Measurements from ENCODE around the gene CTNNA2.

CTNNA2 gene

GRCh38 chr2:80348953-80349352 lies 836.1 kb downstream of the CTNNA2 start:
- TF ChIP-seq FOXP2 (optimal IDR thresholded peaks at IDR 0.05; ENCODE audit: borderline replicate concordance, extremely low read depth, extremely low read length, insufficient read depth), result no peak
- no peak for TF ChIP-seq POLR2AphosphoS5 (IDR thresholded peaks at IDR 0.05; ENCODE audit: low read depth, low read length)
- no peak for TF ChIP-seq SIN3A (IDR thresholded peaks at IDR 0.05; ENCODE audit: borderline replicate concordance, insufficient read depth, low read length)
- no peak for TF ChIP-seq TAF1 (IDR thresholded peaks at IDR 0.05; ENCODE audit: borderline replicate concordance, insufficient read depth, low read length)
- TF ChIP-seq REST (IDR thresholded peaks at IDR 0.05; ENCODE audit: insufficient read depth in 1 of 2, low read depth in 2 of 2, low read length in 2 of 2), result no peak

- TF ChIP-seq REST (IDR thresholded peaks at IDR 0.05; ENCODE audit: insufficient read depth in 1 of 2, low read depth in 2 of 2, low read length in 2 of 2), result no peak
- TF ChIP-seq FOXP2 (optimal IDR thresholded peaks at IDR 0.05; ENCODE audit: borderline replicate concordance, extremely low read depth, extremely low read length, insufficient read depth), result no peak
- TF ChIP-seq SIN3A (IDR thresholded peaks at IDR 0.05; ENCODE audit: borderline replicate concordance, insufficient read depth, low read length), result no peak
- TF ChIP-seq TAF1 (IDR thresholded peaks at IDR 0.05; ENCODE audit: borderline replicate concordance, insufficient read depth, low read length), result no peak
- TF ChIP-seq POLR2AphosphoS5 (IDR thresholded peaks at IDR 0.05; ENCODE audit: low read depth, low read length), result no peak
Observed at GRCh38 chr2:80351231-80351630, 838.4 kb downstream of the CTNNA2 start.

GRCh38 chr2:80354858-80355257 lies 842.0 kb downstream of the CTNNA2 start:
- no peak for TF ChIP-seq TAF1 (IDR thresholded peaks at IDR 0.05; ENCODE audit: borderline replicate concordance, insufficient read depth, low read length)
- no peak for TF ChIP-seq POLR2AphosphoS5 (IDR thresholded peaks at IDR 0.05; ENCODE audit: low read depth, low read length)
- no peak for TF ChIP-seq FOXP2 (optimal IDR thresholded peaks at IDR 0.05; ENCODE audit: borderline replicate concordance, extremely low read depth, extremely low read length, insufficient read depth)
- TF ChIP-seq SIN3A (IDR thresholded peaks at IDR 0.05; ENCODE audit: borderline replicate concordance, insufficient read depth, low read length), result no peak
- no peak for TF ChIP-seq REST (IDR thresholded peaks at IDR 0.05; ENCODE audit: insufficient read depth in 1 of 2, low read depth in 2 of 2, low read length in 2 of 2)

- TF ChIP-seq POLR2AphosphoS5 (IDR thresholded peaks at IDR 0.05; ENCODE audit: low read depth, low read length) (no peak), SIN3A (IDR thresholded peaks at IDR 0.05; ENCODE audit: borderline replicate concordance, insufficient read depth, low read length) (no peak), FOXP2 (optimal IDR thresholded peaks at IDR 0.05; ENCODE audit: borderline replicate concordance, extremely low read depth, extremely low read length, insufficient read depth) (no peak), REST (IDR thresholded peaks at IDR 0.05; ENCODE audit: insufficient read depth in 1 of 2, low read depth in 2 of 2, low read length in 2 of 2) (no peak), TAF1 (IDR thresholded peaks at IDR 0.05; ENCODE audit: borderline replicate concordance, insufficient read depth, low read length) (no peak)
Observed at GRCh38 chr2:80361904-80362303, 849.1 kb downstream of the CTNNA2 start.

GRCh38 chr2:80363330-80363729 lies 850.5 kb downstream of the CTNNA2 start:
- no peak for TF ChIP-seq REST (IDR thresholded peaks at IDR 0.05; ENCODE audit: insufficient read depth in 1 of 2, low read depth in 2 of 2, low read length in 2 of 2)
- no peak for TF ChIP-seq SIN3A (IDR thresholded peaks at IDR 0.05; ENCODE audit: borderline replicate concordance, insufficient read depth, low read length)
- no peak for TF ChIP-seq TAF1 (IDR thresholded peaks at IDR 0.05; ENCODE audit: borderline replicate concordance, insufficient read depth, low read length)
- TF ChIP-seq FOXP2 (optimal IDR thresholded peaks at IDR 0.05; ENCODE audit: borderline replicate concordance, extremely low read depth, extremely low read length, insufficient read depth), result no peak
- TF ChIP-seq POLR2AphosphoS5 (IDR thresholded peaks at IDR 0.05; ENCODE audit: low read depth, low read length), result no peak
